ENCODE results near the gene UBE2F. TPM values are rescaled to one million over a fixed set of nuclear protein-coding genes. Genes with fewer than 3 reads are reported as not detected.

UBE2F gene
- total and polyA plus RNA-seq, 2 of the 13 experiments (the other 11 are each of a cell fraction or from before 2014, with no cell fraction given), result 35.4 to 73.1 TPM

DNA sequence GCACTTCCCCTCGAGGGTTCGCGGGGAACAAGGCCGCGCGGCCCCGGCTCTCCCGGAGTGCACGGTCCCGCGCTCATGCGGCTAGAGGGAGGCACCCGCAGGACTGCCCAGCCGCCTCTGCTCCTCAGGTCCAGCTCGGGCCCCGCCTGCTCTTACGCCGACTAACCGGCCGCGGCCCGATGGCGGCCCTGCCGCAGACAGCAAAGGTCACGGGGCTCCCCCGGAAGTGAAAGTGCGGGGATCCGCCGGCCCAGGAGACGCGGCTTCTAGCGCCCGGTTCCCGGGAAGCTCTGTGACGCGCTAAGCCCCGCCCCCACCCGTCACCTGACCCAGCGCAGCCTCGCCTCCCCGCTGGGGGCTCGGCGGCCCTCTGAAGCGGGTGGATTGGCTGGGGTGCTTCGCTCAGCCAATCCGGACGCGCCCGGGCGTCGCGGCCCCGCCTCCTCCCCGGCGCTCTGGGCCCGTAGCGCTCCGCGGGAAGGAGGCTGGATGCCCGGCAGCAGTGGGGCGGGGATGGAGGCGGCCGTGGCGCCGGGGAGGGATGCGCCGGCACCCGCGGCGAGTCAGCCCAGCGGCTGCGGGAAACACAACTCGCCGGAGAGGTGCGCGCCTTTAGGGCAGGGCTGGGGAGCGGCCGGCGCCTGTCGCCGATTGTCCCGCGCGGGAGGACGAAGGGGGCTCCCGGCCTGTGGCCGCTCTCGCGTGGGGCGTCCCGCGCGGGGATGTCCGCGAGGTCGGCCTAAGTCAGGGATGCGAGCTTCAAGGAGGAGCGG is 93.9 kb downstream of the UBE2F start, which contains the start of gene SCLY (continued):
- TF ChIP-seq ASH2L (IDR thresholded peaks at IDR 0.05; ENCODE audit: insufficient read length, low read depth, low read length), result peak; percentile 96
- TF ChIP-seq ZNF20 (CRISPR knock-in tag; IDR thresholded peaks at IDR 0.05), result peak; percentile 88; the same call in 1 of the 2 replicates
- TF ChIP-seq MYNN (CRISPR knock-in tag; IDR thresholded peaks at IDR 0.05; ENCODE audit: low read depth), result no peak; the same call in 1 of the 2 replicates
- TF ChIP-seq ZNF251 (CRISPR knock-in tag; IDR thresholded peaks at IDR 0.05), result no peak
- TF ChIP-seq CHD4 (IDR thresholded peaks at IDR 0.05; ENCODE audit: borderline replicate concordance, low read length), result no peak
- 0 out of 2 replicates have a peak, but pooled peaks have one; percentile 82 for TF ChIP-seq ZFP62 (CRISPR knock-in tag; IDR thresholded peaks at IDR 0.05)
- TF ChIP-seq, protein P1, sequence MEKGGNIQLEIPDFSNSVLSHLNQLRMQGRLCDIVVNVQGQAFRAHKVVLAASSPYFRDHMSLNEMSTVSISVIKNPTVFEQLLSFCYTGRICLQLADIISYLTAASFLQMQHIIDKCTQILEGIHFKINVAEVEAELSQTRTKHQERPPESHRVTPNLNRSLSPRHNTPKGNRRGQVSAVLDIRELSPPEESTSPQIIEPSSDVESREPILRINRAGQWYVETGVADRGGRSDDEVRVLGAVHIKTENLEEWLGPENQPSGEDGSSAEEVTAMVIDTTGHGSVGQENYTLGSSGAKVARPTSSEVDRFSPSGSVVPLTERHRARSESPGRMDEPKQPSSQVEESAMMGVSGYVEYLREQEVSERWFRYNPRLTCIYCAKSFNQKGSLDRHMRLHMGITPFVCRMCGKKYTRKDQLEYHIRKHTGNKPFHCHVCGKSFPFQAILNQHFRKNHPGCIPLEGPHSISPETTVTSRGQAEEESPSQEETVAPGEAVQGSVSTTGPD (CRISPR knock-in tag; IDR thresholded peaks at IDR 0.05), result no peak
- TF ChIP-seq, protein P2, sequence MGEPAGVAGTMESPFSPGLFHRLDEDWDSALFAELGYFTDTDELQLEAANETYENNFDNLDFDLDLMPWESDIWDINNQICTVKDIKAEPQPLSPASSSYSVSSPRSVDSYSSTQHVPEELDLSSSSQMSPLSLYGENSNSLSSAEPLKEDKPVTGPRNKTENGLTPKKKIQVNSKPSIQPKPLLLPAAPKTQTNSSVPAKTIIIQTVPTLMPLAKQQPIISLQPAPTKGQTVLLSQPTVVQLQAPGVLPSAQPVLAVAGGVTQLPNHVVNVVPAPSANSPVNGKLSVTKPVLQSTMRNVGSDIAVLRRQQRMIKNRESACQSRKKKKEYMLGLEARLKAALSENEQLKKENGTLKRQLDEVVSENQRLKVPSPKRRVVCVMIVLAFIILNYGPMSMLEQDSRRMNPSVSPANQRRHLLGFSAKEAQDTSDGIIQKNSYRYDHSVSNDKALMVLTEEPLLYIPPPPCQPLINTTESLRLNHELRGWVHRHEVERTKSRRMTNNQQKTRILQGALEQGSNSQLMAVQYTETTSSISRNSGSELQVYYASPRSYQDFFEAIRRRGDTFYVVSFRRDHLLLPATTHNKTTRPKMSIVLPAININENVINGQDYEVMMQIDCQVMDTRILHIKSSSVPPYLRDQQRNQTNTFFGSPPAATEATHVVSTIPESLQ (CRISPR knock-in tag; conservative IDR thresholded peaks at IDR 0.05), result no peak
- peak; percentile 96 for TF ChIP-seq HES4 (CRISPR knock-in tag; IDR thresholded peaks at IDR 0.05; ENCODE audit: borderline replicate concordance)
- peak; percentile 85; the same call in 1 of the 2 replicates for TF ChIP-seq TSC22D2 (CRISPR knock-in tag; IDR thresholded peaks at IDR 0.05; ENCODE audit: borderline replicate concordance)
- TF ChIP-seq, protein P3, sequence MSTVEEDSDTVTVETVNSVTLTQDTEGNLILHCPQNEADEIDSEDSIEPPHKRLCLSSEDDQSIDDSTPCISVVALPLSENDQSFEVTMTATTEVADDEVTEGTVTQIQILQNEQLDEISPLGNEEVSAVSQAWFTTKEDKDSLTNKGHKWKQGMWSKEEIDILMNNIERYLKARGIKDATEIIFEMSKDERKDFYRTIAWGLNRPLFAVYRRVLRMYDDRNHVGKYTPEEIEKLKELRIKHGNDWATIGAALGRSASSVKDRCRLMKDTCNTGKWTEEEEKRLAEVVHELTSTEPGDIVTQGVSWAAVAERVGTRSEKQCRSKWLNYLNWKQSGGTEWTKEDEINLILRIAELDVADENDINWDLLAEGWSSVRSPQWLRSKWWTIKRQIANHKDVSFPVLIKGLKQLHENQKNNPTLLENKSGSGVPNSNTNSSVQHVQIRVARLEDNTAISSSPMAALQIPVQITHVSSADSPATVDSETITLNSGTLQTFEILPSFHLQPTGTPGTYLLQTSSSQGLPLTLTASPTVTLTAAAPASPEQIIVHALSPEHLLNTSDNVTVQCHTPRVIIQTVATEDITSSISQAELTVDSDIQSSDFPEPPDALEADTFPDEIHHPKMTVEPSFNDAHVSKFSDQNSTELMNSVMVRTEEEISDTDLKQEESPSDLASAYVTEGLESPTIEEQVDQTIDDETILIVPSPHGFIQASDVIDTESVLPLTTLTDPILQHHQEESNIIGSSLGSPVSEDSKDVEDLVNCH (CRISPR knock-in tag; IDR thresholded peaks at IDR 0.05), result no peak
- peak; percentile 86 for TF ChIP-seq NFYB (CRISPR knock-in tag; IDR thresholded peaks at IDR 0.05)
- TF ChIP-seq ZNF253 (CRISPR knock-in tag; IDR thresholded peaks at IDR 0.05; ENCODE audit: borderline replicate concordance), result peak; percentile 96; the same call in 1 of the 2 replicates
- TF ChIP-seq, protein P4, sequence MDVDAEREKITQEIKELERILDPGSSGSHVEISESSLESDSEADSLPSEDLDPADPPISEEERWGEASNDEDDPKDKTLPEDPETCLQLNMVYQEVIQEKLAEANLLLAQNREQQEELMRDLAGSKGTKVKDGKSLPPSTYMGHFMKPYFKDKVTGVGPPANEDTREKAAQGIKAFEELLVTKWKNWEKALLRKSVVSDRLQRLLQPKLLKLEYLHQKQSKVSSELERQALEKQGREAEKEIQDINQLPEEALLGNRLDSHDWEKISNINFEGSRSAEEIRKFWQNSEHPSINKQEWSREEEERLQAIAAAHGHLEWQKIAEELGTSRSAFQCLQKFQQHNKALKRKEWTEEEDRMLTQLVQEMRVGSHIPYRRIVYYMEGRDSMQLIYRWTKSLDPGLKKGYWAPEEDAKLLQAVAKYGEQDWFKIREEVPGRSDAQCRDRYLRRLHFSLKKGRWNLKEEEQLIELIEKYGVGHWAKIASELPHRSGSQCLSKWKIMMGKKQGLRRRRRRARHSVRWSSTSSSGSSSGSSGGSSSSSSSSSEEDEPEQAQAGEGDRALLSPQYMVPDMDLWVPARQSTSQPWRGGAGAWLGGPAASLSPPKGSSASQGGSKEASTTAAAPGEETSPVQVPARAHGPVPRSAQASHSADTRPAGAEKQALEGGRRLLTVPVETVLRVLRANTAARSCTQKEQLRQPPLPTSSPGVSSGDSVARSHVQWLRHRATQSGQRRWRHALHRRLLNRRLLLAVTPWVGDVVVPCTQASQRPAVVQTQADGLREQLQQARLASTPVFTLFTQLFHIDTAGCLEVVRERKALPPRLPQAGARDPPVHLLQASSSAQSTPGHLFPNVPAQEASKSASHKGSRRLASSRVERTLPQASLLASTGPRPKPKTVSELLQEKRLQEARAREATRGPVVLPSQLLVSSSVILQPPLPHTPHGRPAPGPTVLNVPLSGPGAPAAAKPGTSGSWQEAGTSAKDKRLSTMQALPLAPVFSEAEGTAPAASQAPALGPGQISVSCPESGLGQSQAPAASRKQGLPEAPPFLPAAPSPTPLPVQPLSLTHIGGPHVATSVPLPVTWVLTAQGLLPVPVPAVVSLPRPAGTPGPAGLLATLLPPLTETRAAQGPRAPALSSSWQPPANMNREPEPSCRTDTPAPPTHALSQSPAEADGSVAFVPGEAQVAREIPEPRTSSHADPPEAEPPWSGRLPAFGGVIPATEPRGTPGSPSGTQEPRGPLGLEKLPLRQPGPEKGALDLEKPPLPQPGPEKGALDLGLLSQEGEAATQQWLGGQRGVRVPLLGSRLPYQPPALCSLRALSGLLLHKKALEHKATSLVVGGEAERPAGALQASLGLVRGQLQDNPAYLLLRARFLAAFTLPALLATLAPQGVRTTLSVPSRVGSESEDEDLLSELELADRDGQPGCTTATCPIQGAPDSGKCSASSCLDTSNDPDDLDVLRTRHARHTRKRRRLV (CRISPR knock-in tag; IDR thresholded peaks at IDR 0.05), result peak; percentile 91; the same call in 1 of the 2 replicates
- TF ChIP-seq, protein P5, sequence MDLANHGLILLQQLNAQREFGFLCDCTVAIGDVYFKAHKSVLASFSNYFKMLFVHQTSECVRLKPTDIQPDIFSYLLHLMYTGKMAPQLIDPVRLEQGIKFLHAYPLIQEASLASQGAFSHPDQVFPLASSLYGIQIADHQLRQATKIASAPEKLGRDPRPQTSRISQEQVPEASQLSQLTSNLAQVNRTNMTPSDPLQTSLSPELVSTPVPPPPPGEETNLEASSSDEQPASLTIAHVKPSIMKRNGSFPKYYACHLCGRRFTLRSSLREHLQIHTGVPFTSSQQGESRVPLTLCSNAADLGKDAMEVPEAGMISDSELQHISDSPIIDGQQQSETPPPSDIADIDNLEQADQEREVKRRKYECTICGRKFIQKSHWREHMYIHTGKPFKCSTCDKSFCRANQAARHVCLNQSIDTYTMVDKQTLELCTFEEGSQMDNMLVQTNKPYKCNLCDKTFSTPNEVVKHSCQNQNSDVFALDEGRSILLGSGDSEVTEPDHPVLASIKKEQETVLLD (CRISPR knock-in tag; IDR thresholded peaks at IDR 0.05; ENCODE audit: low read depth), result peak; percentile 99
